HG03432 (cell line): ENCODE results near the gene FOXP4.
A peak's percentile ranks its signal among the peaks of the same experiment; 100 is the strongest.

Experiments used
- ATAC-seq: cut with Tn5 transposase; IDR thresholded peaks from one replicate; pipeline ENCODE4 v1.9.1; 2021; ENCODE audit warnings: mild to moderate bottlenecking, moderate library complexity; ENCODE audit not compliant: unreplicated experiment

The FOXP4 gene

GRCh38 chr6:41545703-41546474 is at the start of gene FOXP4:
Gene FOXP4, plus strand, starts transcription at chr6:41546381. Its CDS starts 19,380 bp downstream, at chr6:41565761.
- ATAC-seq: peak; percentile 73

GRCh38 chr6:41497573-41497972 is 48.6 kb upstream of the FOXP4 start:
- no peak for ATAC-seq

- ATAC-seq: no peak
Observed at GRCh38 chr6:41497994-41498393, 48.2 kb upstream of the FOXP4 start.

- no peak for ATAC-seq
Observed at GRCh38 chr6:41498968-41499599, 47.1 kb upstream of the FOXP4 start.

GRCh38 chr6:41500561-41500960 is 45.6 kb upstream of the FOXP4 start:
- no peak for ATAC-seq

GRCh38 chr6:41502566-41502916 is 43.6 kb upstream of the FOXP4 start:
- ATAC-seq: no peak

- no peak for ATAC-seq
Observed at GRCh38 chr6:41502917-41503671, 43.1 kb upstream of the FOXP4 start.

GRCh38 chr6:41503827-41504465 is 42.2 kb upstream of the FOXP4 start:
- ATAC-seq: peak; percentile 46

GRCh38 chr6:41504466-41505121 is 41.6 kb upstream of the FOXP4 start:
- ATAC-seq: no peak

- peak; percentile 65 for ATAC-seq
Observed at GRCh38 chr6:41505122-41506049, 40.8 kb upstream of the FOXP4 start.

GRCh38 chr6:41508479-41508878 is 37.7 kb upstream of the FOXP4 start:
- no peak for ATAC-seq

GRCh38 chr6:41509580-41509979 is 36.6 kb upstream of the FOXP4 start:
- no peak for ATAC-seq

GRCh38 chr6:41511443-41512060 is 34.6 kb upstream of the FOXP4 start:
- no peak for ATAC-seq

GRCh38 chr6:41512146-41512701 is 34.0 kb upstream of the FOXP4 start:
- ATAC-seq: no peak

- no peak for ATAC-seq
Observed at GRCh38 chr6:41515995-41516394, 30.2 kb upstream of the FOXP4 start.

- no peak for ATAC-seq
Observed at GRCh38 chr6:41518118-41518517, 28.1 kb upstream of the FOXP4 start.

GRCh38 chr6:41519305-41519744 is 26.9 kb upstream of the FOXP4 start:
- ATAC-seq: no peak

GRCh38 chr6:41519745-41520699 is 26.2 kb upstream of the FOXP4 start:
- ATAC-seq: no peak
